BJ (cell line): Measurements from ENCODE around the gene UPK1A. TPM values are rescaled to one million over a fixed set of nuclear protein-coding genes. Genes with fewer than 3 reads are reported as not detected.

Experiments
- CTCF ChIA-PET: fragments of 350-600 bp; formaldehyde crosslinking; extraction: SDS; loops from one replicate; lab custom pipeline; 2021; ENCODE audit warnings: antibody characterized with exemption, inconsistent platforms; lab: Yijun Ruan, JAX
- POLR2A ChIA-PET: fragments of 300-600 bp; sonication (Branson Sonifier 250); formaldehyde crosslinking; extraction: SDS; loops from one replicate; lab custom pipeline; 2021; ENCODE audit warnings: antibody characterized with exemption; lab: Charles Lee
- DNase-seq: peaks from one replicate; pipeline ENCODE4 v3.0.0-alpha.2; 2011; ENCODE audit warnings: low read depth
- H3K27me3 ChIP-seq: 2 replicates; pipeline ENCODE4 v1.6.0; 2011; ENCODE audit warnings: low read length; ENCODE audit not compliant: control insufficient read depth, insufficient read depth
- H3K36me3 ChIP-seq: 2 replicates; pipeline ENCODE4 v1.5.1; 2011; ENCODE audit warnings: low read length; ENCODE audit not compliant: control insufficient read depth, insufficient read depth
- H3K4me3 ChIP-seq: 2 replicates; pipeline ENCODE4 v1.5.1; 2011; ENCODE audit warnings: low read depth, mild to moderate bottlenecking, control low read depth, low read length
- polyA plus RNA-seq: library from polyadenylated mRNA; depleted of rRNA; stranded (reverse); fragments of >200 nt; gene quantifications from 2 replicates; pipeline ENCODE4 v1.2.3, GENCODE V29; 2011
- TF ChIP-seq, protein P1 (sequence below): IDR thresholded peaks from 2 replicates; pipeline ENCODE4 v1.5.1; 2011; ENCODE audit warnings: low read depth, mild to moderate bottlenecking, control low read depth, inconsistent platforms, low read length, moderate library complexity; ENCODE audit not compliant: insufficient read depth

The UPK1A gene
- polyA plus RNA-seq, 1 experiment = 0.39 TPM

DNA sequence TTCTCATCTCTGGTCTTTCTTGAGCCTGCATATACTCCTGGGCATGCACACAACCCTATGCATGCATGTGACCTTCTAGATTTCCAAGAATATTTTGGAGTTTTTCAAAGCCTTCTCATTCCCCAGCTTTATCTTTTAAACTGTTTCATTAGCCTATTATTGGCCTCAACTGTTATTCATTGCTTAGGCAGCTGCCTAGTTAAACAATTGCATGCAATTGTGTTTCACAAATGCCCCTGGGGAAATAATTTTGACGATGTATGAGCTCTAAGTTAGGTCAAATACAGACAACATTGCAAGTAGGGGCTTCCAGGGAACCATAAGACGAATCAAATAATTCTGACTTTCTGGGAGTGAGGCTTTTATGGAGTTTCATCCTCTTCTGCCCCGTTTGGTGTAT lies 2.3 kb upstream of the UPK1A start:
- H3K4me3 ChIP-seq = no peak overlapping the region
- peaks cover 2% of the 10 kb centered on the region; the same call in 1 of the 2 replicates for H3K27me3 ChIP-seq
- POLR2A ChIA-PET = no interaction called here
- H3K36me3 ChIP-seq = peaks cover 2% of the 10 kb centered on the region
- TF ChIP-seq, protein P1, sequence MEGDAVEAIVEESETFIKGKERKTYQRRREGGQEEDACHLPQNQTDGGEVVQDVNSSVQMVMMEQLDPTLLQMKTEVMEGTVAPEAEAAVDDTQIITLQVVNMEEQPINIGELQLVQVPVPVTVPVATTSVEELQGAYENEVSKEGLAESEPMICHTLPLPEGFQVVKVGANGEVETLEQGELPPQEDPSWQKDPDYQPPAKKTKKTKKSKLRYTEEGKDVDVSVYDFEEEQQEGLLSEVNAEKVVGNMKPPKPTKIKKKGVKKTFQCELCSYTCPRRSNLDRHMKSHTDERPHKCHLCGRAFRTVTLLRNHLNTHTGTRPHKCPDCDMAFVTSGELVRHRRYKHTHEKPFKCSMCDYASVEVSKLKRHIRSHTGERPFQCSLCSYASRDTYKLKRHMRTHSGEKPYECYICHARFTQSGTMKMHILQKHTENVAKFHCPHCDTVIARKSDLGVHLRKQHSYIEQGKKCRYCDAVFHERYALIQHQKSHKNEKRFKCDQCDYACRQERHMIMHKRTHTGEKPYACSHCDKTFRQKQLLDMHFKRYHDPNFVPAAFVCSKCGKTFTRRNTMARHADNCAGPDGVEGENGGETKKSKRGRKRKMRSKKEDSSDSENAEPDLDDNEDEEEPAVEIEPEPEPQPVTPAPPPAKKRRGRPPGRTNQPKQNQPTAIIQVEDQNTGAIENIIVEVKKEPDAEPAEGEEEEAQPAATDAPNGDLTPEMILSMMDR = no peak
- CTCF ChIA-PET = no interaction called here
- no peak for DNase-seq

DNA sequence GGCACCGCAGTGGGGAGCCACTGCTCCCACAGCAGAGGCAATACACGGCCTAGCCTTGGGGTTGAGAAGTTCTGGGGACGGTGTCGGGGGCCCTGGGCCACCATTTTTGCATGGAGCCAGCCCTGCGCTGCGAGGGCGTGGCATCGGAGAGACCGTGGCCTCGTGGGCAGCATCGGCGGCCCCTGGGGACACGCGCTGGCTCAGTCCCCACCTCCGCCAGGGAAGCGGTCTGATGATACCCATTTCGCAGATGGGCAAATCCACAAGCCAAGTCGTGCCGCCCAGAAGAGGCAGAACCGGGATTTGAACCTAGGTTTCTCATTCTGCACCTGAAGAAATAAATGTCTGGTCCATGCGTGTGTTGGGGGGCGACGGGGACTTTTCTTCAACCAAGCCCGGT lies 1.2 kb upstream of the UPK1A start:
- peaks cover 6% of the 10 kb centered on the region for H3K27me3 ChIP-seq
- TF ChIP-seq, protein P1 = no peak
- ChIA-PET CTCF (no interaction called here), POLR2A (no interaction called here)
- no peak for DNase-seq
- peaks cover 2% of the 10 kb centered on the region for H3K36me3 ChIP-seq
- H3K4me3 ChIP-seq = no peak overlapping the region

DNA sequence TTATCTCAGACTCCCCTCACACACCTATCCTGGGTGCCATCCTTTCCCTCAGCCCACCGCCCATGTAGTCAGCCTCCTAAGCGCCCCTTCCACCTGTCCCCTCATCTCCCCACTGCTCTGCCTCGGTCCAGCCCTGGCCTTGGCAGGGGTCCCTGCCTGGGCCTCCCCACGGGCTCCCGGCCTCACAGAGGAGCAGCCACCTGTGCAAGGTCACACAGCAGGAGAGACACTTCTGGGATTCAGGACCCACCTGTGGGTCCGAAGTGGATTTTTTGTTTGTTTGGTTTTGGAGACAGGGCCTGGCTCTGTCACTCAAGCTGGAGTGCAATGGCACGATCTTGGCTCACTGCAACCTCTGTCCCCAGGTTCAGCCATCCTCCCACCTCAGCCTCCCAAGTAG lies 713 bp upstream of the UPK1A start:
- H3K27me3 ChIP-seq = peaks cover 6% of the 10 kb centered on the region
- ChIA-PET POLR2A (no interaction called here), CTCF (no interaction called here)
- H3K4me3 ChIP-seq = no peak overlapping the region
- TF ChIP-seq, protein P1 = no peak
- peaks cover 2% of the 10 kb centered on the region for H3K36me3 ChIP-seq
- no peak for DNase-seq

DNA sequence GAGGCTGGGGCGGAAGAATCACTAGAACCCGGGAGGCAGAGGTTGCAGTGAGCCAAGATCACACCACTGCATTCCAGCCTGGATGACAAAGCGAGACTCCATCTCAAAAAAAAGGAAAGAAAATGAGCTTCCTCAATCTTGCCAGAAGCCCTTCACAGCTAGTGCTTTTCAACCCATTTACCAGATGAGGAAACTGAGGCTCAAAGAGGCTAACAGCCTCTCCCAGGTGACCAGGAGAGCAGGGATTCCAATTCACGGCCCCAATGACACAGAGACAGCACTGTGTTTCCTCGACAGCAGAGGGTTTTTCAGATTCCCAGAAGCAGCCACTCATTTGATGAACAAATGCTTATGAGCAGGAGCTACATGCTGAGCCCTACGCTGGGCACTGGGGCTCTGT lies 3.2 kb downstream of the UPK1A start:
- Histone ChIP-seq H3K36me3 (no peaks in the 10 kb centered on the region), H3K4me3 (no peak overlapping the region), H3K27me3 (peaks cover 6% of the 10 kb centered on the region)
- no peak for DNase-seq
- TF ChIP-seq, protein P1 = no peak
- ChIA-PET CTCF (interaction anchor here (1.5 kb wide), 1 partner anchor 15 kb away, joined by 3 read pairs; no protein-coding TSS in a partner anchor), POLR2A (no interaction called here)

DNA sequence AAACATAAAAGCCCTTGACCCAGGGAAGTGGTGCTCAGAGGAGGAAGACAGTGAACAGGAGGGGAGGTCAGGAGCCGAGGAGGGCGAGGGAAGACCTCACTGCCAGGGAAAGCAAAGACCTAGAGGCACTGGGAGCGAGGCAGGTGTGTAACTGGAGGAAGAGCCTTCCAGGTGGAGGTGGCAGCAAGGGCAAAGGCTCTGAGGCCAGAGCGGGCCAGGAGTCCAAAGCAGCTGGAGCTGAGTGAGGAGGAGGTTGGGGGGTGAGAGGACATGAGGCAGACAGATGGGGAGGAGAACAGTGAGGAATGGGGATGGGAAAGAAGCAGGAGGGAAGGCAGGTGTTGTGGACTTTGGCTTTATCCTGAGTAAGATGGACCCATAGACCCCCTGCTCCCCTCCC lies 3.7 kb downstream of the UPK1A start:
- Histone ChIP-seq H3K4me3 (no peak overlapping the region), H3K36me3 (no peaks in the 10 kb centered on the region), H3K27me3 (peaks cover 6% of the 10 kb centered on the region)
- no peak for DNase-seq
- POLR2A ChIA-PET = no interaction called here
- CTCF ChIA-PET = interaction anchor here (1.5 kb wide), 1 partner anchor 15 kb away, joined by 3 read pairs; no protein-coding TSS in a partner anchor
- TF ChIP-seq, protein P1 = no peak
